ENCODE data around the gene SDHC.

Gene SDHC

DNA sequence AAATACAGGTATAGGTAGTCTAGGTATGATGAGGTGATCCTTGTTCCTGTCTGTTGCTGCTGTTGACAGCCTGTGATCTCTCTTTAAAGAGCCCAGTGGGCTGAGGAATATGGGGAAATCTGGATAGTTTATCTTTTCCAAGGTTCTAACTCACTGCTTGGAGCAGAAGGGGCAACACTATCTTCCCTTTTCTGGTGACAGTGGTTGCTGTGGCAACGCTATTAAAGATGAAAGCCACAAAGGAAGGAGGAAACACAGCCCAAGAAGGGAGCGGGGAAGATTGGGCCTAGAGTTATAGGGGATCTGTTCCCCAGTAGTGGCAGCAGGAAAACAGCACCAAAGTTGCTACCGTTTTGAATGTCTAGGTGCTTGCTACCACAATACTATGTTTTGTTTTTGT lies 46.9 kb upstream of the SDHC start:
- H3K9ac ChIP-seq = no peak overlapping the region
- no peaks in the 10 kb centered on the region for H3K36me3 ChIP-seq (ENCODE audit: control insufficient read depth, insufficient read depth, low read length)
- no peak overlapping the region for H3K27ac ChIP-seq
- H3K9me3 ChIP-seq (ENCODE audit: control insufficient read depth, low read length) = no peaks in the 10 kb centered on the region
- TF ChIP-seq CTCF (IDR thresholded peaks at IDR 0.05) = no peak
- H3K4me3 ChIP-seq (ENCODE audit: low read depth, low read length) = no peak overlapping the region
- no peaks in the 10 kb centered on the region for H3K4me1 ChIP-seq
- no peaks in the 10 kb centered on the region for H3K79me2 ChIP-seq
- H2AFZ ChIP-seq = no peak overlapping the region
- H3K4me2 ChIP-seq (ENCODE audit: low read length) = no peak overlapping the region
- no peaks in the 10 kb centered on the region for H3K27me3 ChIP-seq (ENCODE audit: control insufficient read depth, insufficient read depth, low read length)

GRCh38 chr1:161273402-161273801 lies 40.8 kb upstream of the SDHC start:
- H3K4me3 ChIP-seq (ENCODE audit: low read depth, low read length) = no peak overlapping the region
- H3K36me3 ChIP-seq (ENCODE audit: control insufficient read depth, insufficient read depth, low read length) = no peaks in the 10 kb centered on the region
- no peak overlapping the region for H2AFZ ChIP-seq
- no peak overlapping the region for H3K9ac ChIP-seq
- H3K79me2 ChIP-seq = no peaks in the 10 kb centered on the region
- H3K9me3 ChIP-seq (ENCODE audit: control insufficient read depth, low read length) = no peaks in the 10 kb centered on the region
- no peak overlapping the region for H3K27ac ChIP-seq
- H3K4me1 ChIP-seq = no peaks in the 10 kb centered on the region
- H3K4me2 ChIP-seq (ENCODE audit: low read length) = no peak overlapping the region
- TF ChIP-seq CTCF (IDR thresholded peaks at IDR 0.05) = no peak
- H3K27me3 ChIP-seq (ENCODE audit: control insufficient read depth, insufficient read depth, low read length) = no peaks in the 10 kb centered on the region

- H3K4me3 ChIP-seq (ENCODE audit: low read depth, low read length) = no peak overlapping the region
- H3K4me2 ChIP-seq (ENCODE audit: low read length) = no peak overlapping the region
- H3K36me3 ChIP-seq (ENCODE audit: control insufficient read depth, insufficient read depth, low read length) = no peaks in the 10 kb centered on the region
- no peaks in the 10 kb centered on the region for H3K4me1 ChIP-seq
- no peaks in the 10 kb centered on the region for H3K27me3 ChIP-seq (ENCODE audit: control insufficient read depth, insufficient read depth, low read length)
- H3K9ac ChIP-seq = no peak overlapping the region
- no peak for TF ChIP-seq CTCF (IDR thresholded peaks at IDR 0.05)
- H3K79me2 ChIP-seq = no peaks in the 10 kb centered on the region
- H2AFZ ChIP-seq = no peak overlapping the region
- H3K9me3 ChIP-seq (ENCODE audit: control insufficient read depth, low read length) = no peaks in the 10 kb centered on the region
- H3K27ac ChIP-seq = no peak overlapping the region
Observed at GRCh38 chr1:161274874-161275273, 39.3 kb upstream of the SDHC start.

GRCh38 chr1:161282991-161283390 lies 31.2 kb upstream of the SDHC start:
- H3K79me2 ChIP-seq = no peaks in the 10 kb centered on the region
- no peaks in the 10 kb centered on the region for H3K4me1 ChIP-seq
- TF ChIP-seq CTCF (IDR thresholded peaks at IDR 0.05) = no peak
- no peaks in the 10 kb centered on the region for H3K36me3 ChIP-seq (ENCODE audit: control insufficient read depth, insufficient read depth, low read length)
- H3K9me3 ChIP-seq (ENCODE audit: control insufficient read depth, low read length) = no peaks in the 10 kb centered on the region
- H3K27me3 ChIP-seq (ENCODE audit: control insufficient read depth, insufficient read depth, low read length) = no peaks in the 10 kb centered on the region
- H3K4me2 ChIP-seq (ENCODE audit: low read length) = no peak overlapping the region
- H3K27ac ChIP-seq = no peak overlapping the region
- no peak overlapping the region for H3K9ac ChIP-seq
- H2AFZ ChIP-seq = no peak overlapping the region
- H3K4me3 ChIP-seq (ENCODE audit: low read depth, low read length) = no peak overlapping the region

DNA sequence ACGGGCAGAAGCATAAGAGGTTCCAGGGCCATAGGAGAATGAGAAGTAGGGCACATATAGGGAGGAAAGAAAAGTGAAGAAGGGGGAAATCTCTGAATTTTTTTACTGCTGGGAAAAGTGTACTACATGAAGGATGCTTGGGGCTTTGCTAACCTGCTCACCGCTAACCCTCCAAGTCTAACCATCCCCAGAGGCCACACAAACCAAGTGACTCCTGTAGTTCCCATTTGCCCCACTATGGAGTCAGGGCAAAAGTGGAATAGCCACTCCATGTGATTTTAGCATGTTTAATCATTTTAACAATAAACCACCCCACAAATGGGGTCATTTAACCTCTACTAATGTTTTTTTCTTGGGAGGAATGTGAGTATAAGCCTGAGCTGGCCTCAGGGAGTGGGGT lies 29.1 kb upstream of the SDHC start:
- TF ChIP-seq CTCF (IDR thresholded peaks at IDR 0.05) = no peak
- Histone ChIP-seq H3K9me3 (ENCODE audit: control insufficient read depth, low read length) (no peaks in the 10 kb centered on the region), H3K4me2 (ENCODE audit: low read length) (no peak overlapping the region), H3K4me1 (no peaks in the 10 kb centered on the region), H3K79me2 (no peaks in the 10 kb centered on the region), H3K36me3 (ENCODE audit: control insufficient read depth, insufficient read depth, low read length) (no peaks in the 10 kb centered on the region), H3K27ac (no peak overlapping the region), H3K27me3 (ENCODE audit: control insufficient read depth, insufficient read depth, low read length) (no peaks in the 10 kb centered on the region), H3K9ac (no peak overlapping the region), H3K4me3 (ENCODE audit: low read depth, low read length) (no peak overlapping the region), H2AFZ (no peak overlapping the region)
